ENCODE results near the gene TAS1R2.

Gene TAS1R2

GRCh38 chr1:18805150-18805879 is 54.1 kb downstream of the TAS1R2 start:
- Histone ChIP-seq H3K9me3 (ENCODE audit: control insufficient read depth in 1 of 2, low read length in 2 of 2) (no peaks in the 10 kb centered on the region), H3K4me3 (ENCODE audit: low read depth in 1 of 2, low read length in 2 of 2) (no peak overlapping the region), H3K27ac (ENCODE audit: low read length) (no peak overlapping the region), H3K27me3 (ENCODE audit: low read depth, low read length) (no peaks in the 10 kb centered on the region), H3K36me3 (ENCODE audit: control insufficient read depth in 1 of 2, insufficient read depth in 2 of 2, low read length in 2 of 2) (no peaks in the 10 kb centered on the region), H3K4me1 (ENCODE audit: control insufficient read depth in 1 of 2, insufficient read depth in 2 of 2, low read length in 2 of 2) (peaks cover 0 to 16% of the 10 kb centered on the region in 2 donors)

- Histone ChIP-seq H3K9me3 (ENCODE audit: control insufficient read depth in 1 of 2, low read length in 2 of 2) (no peaks in the 10 kb centered on the region), H3K27ac (ENCODE audit: low read length) (no peak overlapping the region), H3K4me1 (ENCODE audit: control insufficient read depth in 1 of 2, insufficient read depth in 2 of 2, low read length in 2 of 2) (peaks cover 0 to 16% of the 10 kb centered on the region in 2 donors)
These were observed 55.6 kb downstream of the TAS1R2 start for GRCh38 chr1:18803851-18804250.

GRCh38 chr1:18803151-18803791 is 56.2 kb downstream of the TAS1R2 start:
- Histone ChIP-seq H3K27ac (ENCODE audit: low read length) (no peak overlapping the region), H3K4me3 (ENCODE audit: low read depth in 1 of 2, low read length in 2 of 2) (no peak overlapping the region), H3K9me3 (ENCODE audit: control insufficient read depth in 1 of 2, low read length in 2 of 2) (no peaks in the 10 kb centered on the region), H3K27me3 (ENCODE audit: low read depth, low read length) (no peaks in the 10 kb centered on the region), H3K4me1 (ENCODE audit: control insufficient read depth in 1 of 2, insufficient read depth in 2 of 2, low read length in 2 of 2) (peaks cover 0 to 16% of the 10 kb centered on the region in 2 donors), H3K36me3 (ENCODE audit: control insufficient read depth in 1 of 2, insufficient read depth in 2 of 2, low read length in 2 of 2) (no peaks in the 10 kb centered on the region)

More at GRCh38 chr1:18803851-18804250, 55.6 kb downstream of the TAS1R2 start:
- Histone ChIP-seq H3K36me3 (ENCODE audit: control insufficient read depth in 1 of 2, insufficient read depth in 2 of 2, low read length in 2 of 2) (no peaks in the 10 kb centered on the region), H3K4me3 (ENCODE audit: low read depth in 1 of 2, low read length in 2 of 2) (no peak overlapping the region), H3K27me3 (ENCODE audit: low read depth, low read length) (no peaks in the 10 kb centered on the region)

GRCh38 chr1:18802231-18802630 is 57.2 kb downstream of the TAS1R2 start:
- H3K4me1 ChIP-seq (ENCODE audit: control insufficient read depth in 1 of 2, insufficient read depth in 2 of 2, low read length in 2 of 2), result peaks cover 0 to 16% of the 10 kb centered on the region in 2 donors
- H3K27me3 ChIP-seq (ENCODE audit: low read depth, low read length), result no peaks in the 10 kb centered on the region
- no peak overlapping the region for H3K27ac ChIP-seq (ENCODE audit: low read length)
- no peaks in the 10 kb centered on the region for H3K9me3 ChIP-seq (ENCODE audit: control insufficient read depth in 1 of 2, low read length in 2 of 2)
- H3K4me3 ChIP-seq (ENCODE audit: low read depth in 1 of 2, low read length in 2 of 2), result no peak overlapping the region
- no peaks in the 10 kb centered on the region for H3K36me3 ChIP-seq (ENCODE audit: control insufficient read depth in 1 of 2, insufficient read depth in 2 of 2, low read length in 2 of 2)

GRCh38 chr1:18800258-18800657 is 59.2 kb downstream of the TAS1R2 start:
- no peaks in the 10 kb centered on the region for H3K9me3 ChIP-seq (ENCODE audit: control insufficient read depth in 1 of 2, low read length in 2 of 2)
- H3K4me1 ChIP-seq (ENCODE audit: control insufficient read depth in 1 of 2, insufficient read depth in 2 of 2, low read length in 2 of 2), result peaks cover 0 to 16% of the 10 kb centered on the region in 2 donors
- no peaks in the 10 kb centered on the region for H3K27me3 ChIP-seq (ENCODE audit: low read depth, low read length)
- no peak overlapping the region for H3K4me3 ChIP-seq (ENCODE audit: low read depth in 1 of 2, low read length in 2 of 2)
- H3K36me3 ChIP-seq (ENCODE audit: control insufficient read depth in 1 of 2, insufficient read depth in 2 of 2, low read length in 2 of 2), result no peaks in the 10 kb centered on the region
- no peak overlapping the region for H3K27ac ChIP-seq (ENCODE audit: low read length)

GRCh38 chr1:18799454-18799853 is 60.0 kb downstream of the TAS1R2 start:
- H3K4me1 ChIP-seq (ENCODE audit: control insufficient read depth in 1 of 2, insufficient read depth in 2 of 2, low read length in 2 of 2), result peaks cover 0 to 9% of the 10 kb centered on the region in 2 donors
- no peak overlapping the region for H3K4me3 ChIP-seq (ENCODE audit: low read depth in 1 of 2, low read length in 2 of 2)
- H3K27ac ChIP-seq (ENCODE audit: low read length), result no peak overlapping the region
- no peaks in the 10 kb centered on the region for H3K36me3 ChIP-seq (ENCODE audit: control insufficient read depth in 1 of 2, insufficient read depth in 2 of 2, low read length in 2 of 2)
- H3K9me3 ChIP-seq (ENCODE audit: control insufficient read depth in 1 of 2, low read length in 2 of 2), result no peaks in the 10 kb centered on the region
- H3K27me3 ChIP-seq (ENCODE audit: low read depth, low read length), result no peaks in the 10 kb centered on the region

GRCh38 chr1:18798946-18799345 is 60.5 kb downstream of the TAS1R2 start:
- Histone ChIP-seq H3K4me3 (ENCODE audit: low read depth in 1 of 2, low read length in 2 of 2) (no peak overlapping the region), H3K4me1 (ENCODE audit: control insufficient read depth in 1 of 2, insufficient read depth in 2 of 2, low read length in 2 of 2) (peaks cover 0 to 5% of the 10 kb centered on the region in 2 donors), H3K36me3 (ENCODE audit: control insufficient read depth in 1 of 2, insufficient read depth in 2 of 2, low read length in 2 of 2) (no peaks in the 10 kb centered on the region)

GRCh38 chr1:18798533-18798932 is 60.9 kb downstream of the TAS1R2 start:
- Histone ChIP-seq H3K4me3 (ENCODE audit: low read depth in 1 of 2, low read length in 2 of 2) (no peak overlapping the region), H3K36me3 (ENCODE audit: control insufficient read depth in 1 of 2, insufficient read depth in 2 of 2, low read length in 2 of 2) (no peaks in the 10 kb centered on the region), H3K9me3 (ENCODE audit: control insufficient read depth in 1 of 2, low read length in 2 of 2) (no peaks in the 10 kb centered on the region), H3K27ac (ENCODE audit: low read length) (no peak overlapping the region), H3K27me3 (ENCODE audit: low read depth, low read length) (no peaks in the 10 kb centered on the region), H3K4me1 (ENCODE audit: control insufficient read depth in 1 of 2, insufficient read depth in 2 of 2, low read length in 2 of 2) (peaks cover 0 to 2% of the 10 kb centered on the region in 2 donors)

More at GRCh38 chr1:18798946-18799345, 60.5 kb downstream of the TAS1R2 start:
- Histone ChIP-seq H3K9me3 (ENCODE audit: control insufficient read depth in 1 of 2, low read length in 2 of 2) (no peaks in the 10 kb centered on the region), H3K27ac (ENCODE audit: low read length) (no peak overlapping the region), H3K27me3 (ENCODE audit: low read depth, low read length) (no peaks in the 10 kb centered on the region)

GRCh38 chr1:18796950-18797349 is 62.5 kb downstream of the TAS1R2 start:
- peaks cover 0 to 7% of the 10 kb centered on the region in 2 donors for H3K9me3 ChIP-seq (ENCODE audit: control insufficient read depth in 1 of 2, low read length in 2 of 2)
- no peak overlapping the region for H3K4me3 ChIP-seq (ENCODE audit: low read depth in 1 of 2, low read length in 2 of 2)
- no peak overlapping the region for H3K27ac ChIP-seq (ENCODE audit: low read length)
- H3K4me1 ChIP-seq (ENCODE audit: control insufficient read depth in 1 of 2, insufficient read depth in 2 of 2, low read length in 2 of 2), result no peaks in the 10 kb centered on the region
- no peaks in the 10 kb centered on the region for H3K36me3 ChIP-seq (ENCODE audit: control insufficient read depth in 1 of 2, insufficient read depth in 2 of 2, low read length in 2 of 2)
- H3K27me3 ChIP-seq (ENCODE audit: low read depth, low read length), result no peaks in the 10 kb centered on the region

- H3K4me1 ChIP-seq (ENCODE audit: control insufficient read depth in 1 of 2, insufficient read depth in 2 of 2, low read length in 2 of 2), result no peaks in the 10 kb centered on the region
- no peaks in the 10 kb centered on the region for H3K27me3 ChIP-seq (ENCODE audit: low read depth, low read length)
- no peaks in the 10 kb centered on the region for H3K36me3 ChIP-seq (ENCODE audit: control insufficient read depth in 1 of 2, insufficient read depth in 2 of 2, low read length in 2 of 2)
- H3K9me3 ChIP-seq (ENCODE audit: control insufficient read depth in 1 of 2, low read length in 2 of 2), result peaks cover 0 to 7% of the 10 kb centered on the region in 2 donors
- no peak overlapping the region for H3K4me3 ChIP-seq (ENCODE audit: low read depth in 1 of 2, low read length in 2 of 2)
- no peak overlapping the region for H3K27ac ChIP-seq (ENCODE audit: low read length)
These were observed 64.3 kb downstream of the TAS1R2 start for GRCh38 chr1:18795002-18795689.

- Histone ChIP-seq H3K36me3 (ENCODE audit: control insufficient read depth in 1 of 2, insufficient read depth in 2 of 2, low read length in 2 of 2) (no peaks in the 10 kb centered on the region), H3K4me1 (ENCODE audit: control insufficient read depth in 1 of 2, insufficient read depth in 2 of 2, low read length in 2 of 2) (no peaks in the 10 kb centered on the region), H3K27ac (ENCODE audit: low read length) (no peak overlapping the region), H3K4me3 (ENCODE audit: low read depth in 1 of 2, low read length in 2 of 2) (no peak overlapping the region), H3K9me3 (ENCODE audit: control insufficient read depth in 1 of 2, low read length in 2 of 2) (peaks cover 0 to 7% of the 10 kb centered on the region in 2 donors), H3K27me3 (ENCODE audit: low read depth, low read length) (no peaks in the 10 kb centered on the region)
These were observed 64.9 kb downstream of the TAS1R2 start for GRCh38 chr1:18794561-18794960.
